WTC11 (cell line): ENCODE results near the gene COPZ1.

Source experiments
- CREB1 ChIP-seq: sonication (generic); formaldehyde crosslinking; IDR thresholded peaks from 2 replicates; pipeline ENCODE4 v1.8.0; 2023; ENCODE audit warnings: mild to moderate bottlenecking, missing genetic modification reagents
- USF1 ChIP-seq: sonication (generic); formaldehyde crosslinking; IDR thresholded peaks from 2 replicates; pipeline ENCODE4 v1.8.0; 2022; ENCODE audit warnings: mild to moderate bottlenecking, missing genetic modification reagents
- ZNF232 ChIP-seq: sonication (generic); formaldehyde crosslinking; IDR thresholded peaks from 2 replicates; pipeline ENCODE4 v1.8.0; 2022; ENCODE audit warnings: mild to moderate bottlenecking, missing genetic modification reagents
- TF ChIP-seq, protein P1 (sequence below): sonication (generic); formaldehyde crosslinking; IDR thresholded peaks from 2 replicates; pipeline ENCODE4 v1.8.1; 2022; ENCODE audit warnings: low read depth, mild to moderate bottlenecking, moderate library complexity, missing genetic modification reagents, borderline replicate concordance

DNA sequence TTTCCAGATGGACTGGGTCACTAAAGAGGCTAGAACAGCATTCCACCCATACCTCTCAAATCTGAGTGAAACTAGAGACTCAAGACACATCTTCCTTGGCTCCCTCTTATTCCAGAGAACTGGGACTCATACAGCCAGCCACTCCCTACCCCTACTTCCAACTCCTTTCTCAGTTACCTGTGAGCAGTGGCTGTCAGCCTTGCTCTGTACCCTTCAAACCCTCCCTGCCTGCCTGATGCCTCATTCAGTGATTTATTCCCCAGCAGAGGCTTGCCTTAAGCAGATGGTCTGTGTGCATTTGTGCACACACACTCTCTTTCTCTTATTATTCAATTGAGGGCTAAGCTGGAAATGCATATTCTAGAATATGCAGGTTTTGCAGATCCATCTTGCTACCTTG, 24.7 kb downstream of the COPZ1 start:
- TF ChIP-seq, protein P1, sequence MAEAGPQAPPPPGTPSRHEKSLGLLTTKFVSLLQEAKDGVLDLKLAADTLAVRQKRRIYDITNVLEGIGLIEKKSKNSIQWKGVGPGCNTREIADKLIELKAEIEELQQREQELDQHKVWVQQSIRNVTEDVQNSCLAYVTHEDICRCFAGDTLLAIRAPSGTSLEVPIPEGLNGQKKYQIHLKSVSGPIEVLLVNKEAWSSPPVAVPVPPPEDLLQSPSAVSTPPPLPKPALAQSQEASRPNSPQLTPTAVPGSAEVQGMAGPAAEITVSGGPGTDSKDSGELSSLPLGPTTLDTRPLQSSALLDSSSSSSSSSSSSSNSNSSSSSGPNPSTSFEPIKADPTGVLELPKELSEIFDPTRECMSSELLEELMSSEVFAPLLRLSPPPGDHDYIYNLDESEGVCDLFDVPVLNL (CRISPR knock-in tag): no peak
- no peak for TF ChIP-seq USF1 (CRISPR knock-in tag)
- no peak for TF ChIP-seq ZNF232 (CRISPR knock-in tag)
- TF ChIP-seq CREB1: no peak
